ENCODE measurements around the gene LRRC75A. TPM values are rescaled to one million over a fixed set of nuclear protein-coding genes. Genes with fewer than 3 reads are reported as not detected.

The LRRC75A gene
- polyA plus RNA-seq, 1 donor (not counting 4 experiments of a cell fraction or from before 2014, with no cell fraction given) = not detected

DNA sequence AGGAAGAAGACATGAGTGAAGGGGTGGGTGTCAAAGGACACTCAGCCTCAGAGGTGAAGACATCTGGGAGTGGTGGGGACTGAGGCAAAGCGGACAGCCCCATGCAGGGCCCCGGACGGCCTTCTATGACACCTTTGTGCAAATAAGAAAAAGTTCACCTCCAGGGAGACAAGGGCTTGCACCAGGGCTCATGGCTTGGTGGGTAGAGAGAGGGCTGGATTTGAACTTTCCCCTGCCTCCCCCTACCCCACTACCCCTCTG is 30.5 kb downstream of the LRRC75A start:
- H3K4me1 ChIP-seq (ENCODE audit: control insufficient read depth, extremely low read depth, insufficient read depth, low read length) = peaks cover 11% of the 10 kb centered on the region
- H4K20me1 ChIP-seq (ENCODE audit: control insufficient read depth, extremely low read depth, insufficient read depth, low read length) = no peaks in the 10 kb centered on the region
- no peak overlapping the region for H3K9ac ChIP-seq (ENCODE audit: control insufficient read depth, extremely low read depth, insufficient read depth, low read length)
- H3K27ac ChIP-seq (ENCODE audit: control insufficient read depth, insufficient read depth, low read length) = no peak overlapping the region
- H3K79me2 ChIP-seq (ENCODE audit: control insufficient read depth, insufficient read depth, low read length) = no peaks in the 10 kb centered on the region
- DNase-seq (ENCODE audit: low read depth, low spot score) (no peak), FAIRE-seq (no peak)
- no peaks in the 10 kb centered on the region for H3K9me1 ChIP-seq (ENCODE audit: control insufficient read depth, extremely low read depth, insufficient read depth, low read length)
- H3K4me3 ChIP-seq (ENCODE audit: control insufficient read depth in 2 of 3, extremely low read depth in 1 of 3, insufficient read depth in 2 of 3, low read depth in 1 of 3, low read length in 3 of 3) = no peak overlapping the region
- H2AFZ ChIP-seq (ENCODE audit: control insufficient read depth, low read length) = no peak overlapping the region
- H3K27me3 ChIP-seq (ENCODE audit: control insufficient read depth, extremely low read depth, insufficient read depth, low read length) = no peaks in the 10 kb centered on the region
- H3K4me2 ChIP-seq (ENCODE audit: control insufficient read depth, extremely low read depth, insufficient read depth, low read depth, low read length) = no peak overlapping the region
- TF ChIP-seq, protein P1, sequence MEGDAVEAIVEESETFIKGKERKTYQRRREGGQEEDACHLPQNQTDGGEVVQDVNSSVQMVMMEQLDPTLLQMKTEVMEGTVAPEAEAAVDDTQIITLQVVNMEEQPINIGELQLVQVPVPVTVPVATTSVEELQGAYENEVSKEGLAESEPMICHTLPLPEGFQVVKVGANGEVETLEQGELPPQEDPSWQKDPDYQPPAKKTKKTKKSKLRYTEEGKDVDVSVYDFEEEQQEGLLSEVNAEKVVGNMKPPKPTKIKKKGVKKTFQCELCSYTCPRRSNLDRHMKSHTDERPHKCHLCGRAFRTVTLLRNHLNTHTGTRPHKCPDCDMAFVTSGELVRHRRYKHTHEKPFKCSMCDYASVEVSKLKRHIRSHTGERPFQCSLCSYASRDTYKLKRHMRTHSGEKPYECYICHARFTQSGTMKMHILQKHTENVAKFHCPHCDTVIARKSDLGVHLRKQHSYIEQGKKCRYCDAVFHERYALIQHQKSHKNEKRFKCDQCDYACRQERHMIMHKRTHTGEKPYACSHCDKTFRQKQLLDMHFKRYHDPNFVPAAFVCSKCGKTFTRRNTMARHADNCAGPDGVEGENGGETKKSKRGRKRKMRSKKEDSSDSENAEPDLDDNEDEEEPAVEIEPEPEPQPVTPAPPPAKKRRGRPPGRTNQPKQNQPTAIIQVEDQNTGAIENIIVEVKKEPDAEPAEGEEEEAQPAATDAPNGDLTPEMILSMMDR (optimal IDR thresholded peaks at IDR 0.05 in 1 of 3, IDR thresholded peaks at IDR 0.05 in 1 of 3, conservative IDR thresholded peaks at IDR 0.05 in 1 of 3; ENCODE audit: extremely low read depth in 1 of 3, insufficient read depth in 2 of 3, low read length in 3 of 3) = no peak
- no peak for TF ChIP-seq EZH2 (IDR thresholded peaks at IDR 0.05; ENCODE audit: low read length)
- no peaks in the 10 kb centered on the region for H3K36me3 ChIP-seq (ENCODE audit: control insufficient read depth in 2 of 2, extremely low read depth in 1 of 2, insufficient read depth in 2 of 2, low read length in 2 of 2)
- H3K9me3 ChIP-seq (ENCODE audit: control insufficient read depth, low read depth, low read length) = no peaks in the 10 kb centered on the region
- dilution Hi-C loops (cut with MboI; ENCODE audit: extremely low pct_ligation_motif_present, low sequenced_read_pairs) = no loop called here

DNA sequence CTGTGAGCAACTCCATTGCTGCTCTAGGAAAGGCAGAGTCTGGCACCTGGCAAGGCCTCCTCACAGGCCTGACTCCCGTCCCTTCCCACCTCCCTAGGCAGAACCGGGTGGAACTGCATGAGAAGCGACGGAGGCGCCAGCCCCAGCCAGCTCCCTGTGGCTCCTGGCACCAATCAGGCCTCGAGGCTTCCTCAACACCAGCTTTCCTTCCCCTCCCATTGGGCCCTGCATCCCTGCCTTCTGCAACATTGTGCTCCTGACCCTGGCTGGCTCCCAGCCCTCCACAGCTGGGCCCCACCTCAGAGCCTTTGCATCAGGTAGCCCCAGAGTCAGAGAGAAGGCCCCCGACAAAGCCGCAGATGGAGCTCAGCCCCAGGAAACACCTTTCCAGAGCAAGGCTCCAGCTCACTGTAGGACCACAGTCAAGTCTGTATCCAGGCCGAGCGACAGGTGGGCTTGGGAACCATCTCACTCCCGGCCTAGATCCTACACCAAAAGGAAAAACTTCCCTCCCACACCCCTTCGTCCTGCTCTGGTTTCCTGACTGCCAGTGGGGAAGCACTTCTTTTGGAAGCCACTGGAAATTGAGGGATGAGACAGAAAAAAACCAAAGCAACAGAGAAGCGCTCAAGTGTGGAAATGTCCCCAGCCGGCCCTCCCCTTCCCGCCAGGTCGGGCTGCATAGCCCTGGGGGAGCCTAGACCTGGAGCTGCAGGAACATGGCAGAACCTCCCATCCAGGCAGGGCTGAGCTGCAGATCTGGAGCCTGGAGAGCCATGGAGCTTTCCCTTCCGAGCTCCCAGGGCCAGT is 31.0 kb downstream of the LRRC75A start:
- H3K4me2 ChIP-seq (ENCODE audit: control insufficient read depth, extremely low read depth, insufficient read depth, low read depth, low read length) = no peak overlapping the region
- no peak overlapping the region for H3K9ac ChIP-seq (ENCODE audit: control insufficient read depth, extremely low read depth, insufficient read depth, low read length)
- no peaks in the 10 kb centered on the region for H3K27me3 ChIP-seq (ENCODE audit: control insufficient read depth, extremely low read depth, insufficient read depth, low read length)
- H3K9me1 ChIP-seq (ENCODE audit: control insufficient read depth, extremely low read depth, insufficient read depth, low read length) = no peaks in the 10 kb centered on the region
- FAIRE-seq (no peak), DNase-seq (ENCODE audit: low read depth, low spot score) (no peak)
- TF ChIP-seq EZH2 (IDR thresholded peaks at IDR 0.05; ENCODE audit: low read length) = no peak
- TF ChIP-seq, protein P1 (optimal IDR thresholded peaks at IDR 0.05 in 1 of 3, IDR thresholded peaks at IDR 0.05 in 1 of 3, conservative IDR thresholded peaks at IDR 0.05 in 1 of 3; ENCODE audit: extremely low read depth in 1 of 3, insufficient read depth in 2 of 3, low read length in 3 of 3) = no peak
- peaks cover 11% of the 10 kb centered on the region for H3K4me1 ChIP-seq (ENCODE audit: control insufficient read depth, extremely low read depth, insufficient read depth, low read length)
- H2AFZ ChIP-seq (ENCODE audit: control insufficient read depth, low read length) = no peak overlapping the region
- dilution Hi-C loops (cut with MboI; ENCODE audit: extremely low pct_ligation_motif_present, low sequenced_read_pairs) = no loop called here
- no peaks in the 10 kb centered on the region for H3K36me3 ChIP-seq (ENCODE audit: control insufficient read depth in 2 of 2, extremely low read depth in 1 of 2, insufficient read depth in 2 of 2, low read length in 2 of 2)
- no peaks in the 10 kb centered on the region for H3K9me3 ChIP-seq (ENCODE audit: control insufficient read depth, low read depth, low read length)
- H3K27ac ChIP-seq (ENCODE audit: control insufficient read depth, insufficient read depth, low read length) = no peak overlapping the region
- H4K20me1 ChIP-seq (ENCODE audit: control insufficient read depth, extremely low read depth, insufficient read depth, low read length) = no peaks in the 10 kb centered on the region
- no peak overlapping the region for H3K4me3 ChIP-seq (ENCODE audit: control insufficient read depth in 2 of 3, extremely low read depth in 1 of 3, insufficient read depth in 2 of 3, low read depth in 1 of 3, low read length in 3 of 3)
- no peaks in the 10 kb centered on the region for H3K79me2 ChIP-seq (ENCODE audit: control insufficient read depth, insufficient read depth, low read length)

All from keratinocyte (primary cell).